HEK293 (cell line): Measurements from ENCODE around the gene EIF4E.

Source experiments
- CTCF ChIA-PET: fragments of 350-600 bp; formaldehyde crosslinking; extraction: SDS; loops from one replicate; lab custom pipeline; 2021; ENCODE audit warnings: antibody characterized with exemption; lab: Yijun Ruan, JAX
- POLR2A ChIA-PET: fragments of 300-600 bp; formaldehyde crosslinking; extraction: SDS; loops from one replicate; lab custom pipeline; 2020; ENCODE audit warnings: antibody characterized with exemption, inconsistent platforms; lab: Yijun Ruan, JAX
- H3K27ac ChIP-seq: fragments of 200-500 bp; sonication (Bioruptor generic); 2 replicates; pipeline ENCODE4 v1.5.1; 2014; ENCODE audit warnings: low read depth, low read length, control low read depth, inconsistent platforms; ENCODE audit errors: extremely low read depth
- H3K36me3 ChIP-seq, 2 experiments: fragments of 200-500 bp in 1 of 2; sonication (Bioruptor generic) in 1 of 2; 1 replicate in 1 of 2; 2 replicates in 1 of 2; pipeline ENCODE4 v1.5.1; 2014 to 2017; ENCODE audit warnings: inconsistent platforms in 2 of 2, low read length in 2 of 2; ENCODE audit not compliant: control insufficient read depth in 2 of 2, insufficient read depth in 1 of 2
- H3K4me1 ChIP-seq: fragments of 200-500 bp; sonication (Bioruptor generic); 2 replicates; pipeline ENCODE4 v1.5.1; 2014; ENCODE audit warnings: mild to moderate bottlenecking, low read length, inconsistent platforms; ENCODE audit not compliant: control insufficient read depth, insufficient read depth
- H3K4me3 ChIP-seq: 2 replicates; pipeline ENCODE4 v1.5.1; 2011; ENCODE audit warnings: low read depth, mild to moderate bottlenecking, control low read depth, low read length, moderate library complexity
- H3K9me3 ChIP-seq: fragments of 200-500 bp; sonication (Bioruptor generic); 2 replicates; pipeline ENCODE4 v1.5.1; 2014; ENCODE audit warnings: low read depth, low read length, inconsistent platforms; ENCODE audit not compliant: control insufficient read depth, insufficient read depth
- KLF1 ChIP-seq: fragments of 450-650 bp; formaldehyde crosslinking; IDR thresholded peaks from 2 replicates; pipeline ENCODE4 v1.5.1; 2016; ENCODE audit warnings: missing biosample characterization, missing genetic modification characterization
- PRDM1 ChIP-seq: fragments of 450-650 bp; formaldehyde crosslinking; IDR thresholded peaks from 2 replicates; pipeline ENCODE4; 2016; ENCODE audit warnings: missing biosample characterization, missing genetic modification characterization
- SCRT1 ChIP-seq: fragments of 450-650 bp; formaldehyde crosslinking; IDR thresholded peaks from 2 replicates; pipeline ENCODE4 v1.5.1; 2016; ENCODE audit warnings: missing biosample characterization, missing genetic modification characterization, borderline replicate concordance
- YY1 ChIP-seq: fragments of 450-650 bp; formaldehyde crosslinking; IDR thresholded peaks from 2 replicates; pipeline ENCODE4 v1.5.1; 2018; ENCODE audit warnings: missing biosample characterization, missing genetic modification characterization
- ZBTB48 ChIP-seq: fragments of 450-650 bp; formaldehyde crosslinking; IDR thresholded peaks from 2 replicates; pipeline ENCODE4 v1.5.1; 2016; ENCODE audit warnings: missing biosample characterization, missing genetic modification characterization
- ZBTB7A ChIP-seq: fragments of 450-650 bp; formaldehyde crosslinking; IDR thresholded peaks from 2 replicates; pipeline ENCODE4 v1.5.1; 2016; ENCODE audit warnings: low read depth, missing biosample characterization, missing genetic modification characterization
- ZNF138 ChIP-seq: fragments of 450-650 bp; formaldehyde crosslinking; IDR thresholded peaks from 2 replicates; pipeline ENCODE4 v1.5.1; 2016; ENCODE audit warnings: missing biosample characterization, missing genetic modification characterization, borderline replicate concordance
- ZNF214 ChIP-seq: fragments of 450-650 bp; formaldehyde crosslinking; IDR thresholded peaks from 2 replicates; pipeline ENCODE4 v1.5.1; 2017; ENCODE audit warnings: missing biosample characterization, mild to moderate bottlenecking, missing genetic modification characterization, borderline replicate concordance
- ZNF221 ChIP-seq: fragments of 450-650 bp; formaldehyde crosslinking; IDR thresholded peaks from 2 replicates; pipeline ENCODE4 v1.5.1; 2017; ENCODE audit warnings: missing biosample characterization, missing genetic modification characterization, borderline replicate concordance
- ZNF341 ChIP-seq: fragments of 450-650 bp; formaldehyde crosslinking; IDR thresholded peaks from 2 replicates; pipeline ENCODE4; 2016; ENCODE audit warnings: low read depth, missing biosample characterization, missing genetic modification characterization
- ZNF354C ChIP-seq: fragments of 450-650 bp; formaldehyde crosslinking; IDR thresholded peaks from 2 replicates; pipeline ENCODE4 v1.5.1; 2016; ENCODE audit warnings: missing biosample characterization, missing genetic modification characterization, low read depth, borderline replicate concordance
- ZNF394 ChIP-seq: fragments of 450-650 bp; formaldehyde crosslinking; IDR thresholded peaks from 2 replicates; pipeline ENCODE4 v1.5.1; 2016; ENCODE audit warnings: missing biosample characterization, missing genetic modification characterization, mild to moderate bottlenecking, moderate library complexity, borderline replicate concordance
- ZNF416 ChIP-seq: fragments of 450-650 bp; formaldehyde crosslinking; IDR thresholded peaks from 2 replicates; pipeline ENCODE4 v1.5.1; 2016; ENCODE audit warnings: missing biosample characterization, missing genetic modification characterization
- ZNF549 ChIP-seq: fragments of 450-650 bp; IDR thresholded peaks from 2 replicates; pipeline ENCODE4 v1.5.1; 2018; ENCODE audit warnings: missing biosample characterization, missing genetic modification characterization, mild to moderate bottlenecking, inconsistent platforms, moderate library complexity
- ZNF585B ChIP-seq: fragments of 450-650 bp; formaldehyde crosslinking; IDR thresholded peaks from 2 replicates; pipeline ENCODE4 v1.5.1; 2016; ENCODE audit warnings: missing biosample characterization, missing genetic modification characterization
- ZNF624 ChIP-seq: fragments of 450-650 bp; formaldehyde crosslinking; IDR thresholded peaks from 2 replicates; pipeline ENCODE4 v1.5.1; 2017; ENCODE audit warnings: missing biosample characterization, missing genetic modification characterization
- ZNF664 ChIP-seq: fragments of 450-650 bp; formaldehyde crosslinking; IDR thresholded peaks from 2 replicates; pipeline ENCODE4 v1.5.1; 2016; ENCODE audit warnings: missing biosample characterization, missing genetic modification characterization
- ZNF747 ChIP-seq: fragments of 450-650 bp; formaldehyde crosslinking; IDR thresholded peaks from 2 replicates; pipeline ENCODE4 v1.5.1; 2016; ENCODE audit warnings: missing biosample characterization, missing genetic modification characterization
- ZNF777 ChIP-seq: fragments of 450-650 bp; formaldehyde crosslinking; IDR thresholded peaks from 2 replicates; pipeline ENCODE4 v1.5.1; 2017; ENCODE audit warnings: missing biosample characterization, missing genetic modification characterization, borderline replicate concordance
- ZNF792 ChIP-seq: fragments of 450-650 bp; formaldehyde crosslinking; IDR thresholded peaks from 2 replicates; pipeline ENCODE4 v1.5.1; 2016; ENCODE audit warnings: missing biosample characterization, missing genetic modification characterization
- ZNF843 ChIP-seq: fragments of 450-650 bp; formaldehyde crosslinking; IDR thresholded peaks from 2 replicates; pipeline ENCODE4 v1.5.1; 2016; ENCODE audit warnings: missing biosample characterization, missing genetic modification characterization
- TF ChIP-seq, protein P1 (sequence below): fragments of 450-650 bp; formaldehyde crosslinking; IDR thresholded peaks from 2 replicates; pipeline ENCODE4 v1.5.1; 2016; ENCODE audit warnings: missing biosample characterization, missing genetic modification characterization, low read depth
- TF ChIP-seq, protein P2 (sequence below): fragments of 450-650 bp; formaldehyde crosslinking; IDR thresholded peaks from 2 replicates; pipeline ENCODE4 v1.5.1; 2016; ENCODE audit warnings: missing biosample characterization, missing genetic modification characterization, low read depth
- TF ChIP-seq, protein P3 (sequence below): fragments of 450-650 bp; formaldehyde crosslinking; IDR thresholded peaks from 2 replicates; pipeline ENCODE4 v1.5.1; 2017; ENCODE audit warnings: missing biosample characterization, missing genetic modification characterization
- TF ChIP-seq, protein P4 (sequence below): fragments of 450-650 bp; formaldehyde crosslinking; IDR thresholded peaks from 2 replicates; pipeline ENCODE4 v1.5.1; 2017; ENCODE audit warnings: missing biosample characterization, missing genetic modification characterization
- TF ChIP-seq, protein P5 (sequence below): fragments of 450-650 bp; formaldehyde crosslinking; IDR thresholded peaks from 2 replicates; pipeline ENCODE4 v1.5.1; 2016; ENCODE audit warnings: missing biosample characterization, missing genetic modification characterization

EIF4E gene

DNA sequence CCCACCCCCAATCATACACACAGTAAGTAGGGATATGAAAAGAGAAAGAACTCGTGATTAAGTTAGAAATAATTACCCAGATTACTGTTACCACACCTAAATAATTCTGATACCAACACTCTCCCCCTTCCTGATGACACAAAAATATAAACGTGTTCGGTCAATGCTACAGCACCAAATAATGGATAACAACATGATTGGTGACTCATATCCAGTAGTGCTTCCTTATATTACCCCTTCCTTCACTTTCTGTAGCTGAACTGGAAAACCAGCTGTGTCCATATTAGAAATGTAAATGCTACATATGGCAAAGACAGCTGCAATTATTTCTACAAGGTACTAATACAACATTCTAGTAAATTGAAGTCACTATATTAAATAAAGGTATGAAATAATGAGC is 20.8 kb downstream of the EIF4E start:
- peaks cover 8% of the 10 kb centered on the region; the same call in 1 of the 2 replicates for H3K4me1 ChIP-seq

DNA sequence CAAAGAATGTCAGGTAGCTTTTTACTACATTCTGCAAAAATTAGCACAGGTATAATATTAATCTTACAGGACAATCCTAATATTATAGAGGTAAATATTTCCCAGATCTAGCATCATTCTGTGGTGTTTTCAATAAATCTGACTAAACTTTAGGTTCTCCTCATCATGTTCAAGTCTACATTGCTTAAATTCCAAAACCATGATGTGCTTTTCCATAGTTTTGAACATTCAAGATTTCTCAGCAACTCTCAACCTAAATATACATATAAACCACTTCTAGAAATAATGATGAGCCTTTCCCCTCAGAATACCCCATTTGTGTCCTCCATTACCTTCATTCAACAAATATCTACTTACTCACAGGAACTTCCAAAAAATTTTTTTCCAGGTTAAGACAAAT is 23.1 kb downstream of the EIF4E start:
- Histone ChIP-seq H3K9me3 (no peaks in the 10 kb centered on the region), H3K4me1 (peaks cover 8% of the 10 kb centered on the region; the same call in 1 of the 2 replicates), H3K36me3 (peaks cover 0 to 9% of the 10 kb centered on the region in 2 experiments; a peak in 2 of 3 replicates), H3K4me3 (no peak overlapping the region), H3K27ac (no peak overlapping the region)
- ChIA-PET CTCF (no interaction called here), POLR2A (no interaction called here)
- TF ChIP-seq ZNF394 (tag by site-specific recombination) (no peak), PRDM1 (no peak), ZNF549 (no peak), ZNF221 (tag by site-specific recombination) (no peak), ZNF747 (tag by site-specific recombination) (no peak), ZNF843 (tag by site-specific recombination) (no peak), ZNF354C (tag by site-specific recombination) (no peak), ZNF341 (tag by site-specific recombination) (no peak), ZNF585B (tag by site-specific recombination) (no peak), ZNF777 (tag by site-specific recombination) (no peak), ZNF624 (tag by site-specific recombination) (no peak), ZNF416 (tag by site-specific recombination) (no peak)
- TF ChIP-seq, protein P1, sequence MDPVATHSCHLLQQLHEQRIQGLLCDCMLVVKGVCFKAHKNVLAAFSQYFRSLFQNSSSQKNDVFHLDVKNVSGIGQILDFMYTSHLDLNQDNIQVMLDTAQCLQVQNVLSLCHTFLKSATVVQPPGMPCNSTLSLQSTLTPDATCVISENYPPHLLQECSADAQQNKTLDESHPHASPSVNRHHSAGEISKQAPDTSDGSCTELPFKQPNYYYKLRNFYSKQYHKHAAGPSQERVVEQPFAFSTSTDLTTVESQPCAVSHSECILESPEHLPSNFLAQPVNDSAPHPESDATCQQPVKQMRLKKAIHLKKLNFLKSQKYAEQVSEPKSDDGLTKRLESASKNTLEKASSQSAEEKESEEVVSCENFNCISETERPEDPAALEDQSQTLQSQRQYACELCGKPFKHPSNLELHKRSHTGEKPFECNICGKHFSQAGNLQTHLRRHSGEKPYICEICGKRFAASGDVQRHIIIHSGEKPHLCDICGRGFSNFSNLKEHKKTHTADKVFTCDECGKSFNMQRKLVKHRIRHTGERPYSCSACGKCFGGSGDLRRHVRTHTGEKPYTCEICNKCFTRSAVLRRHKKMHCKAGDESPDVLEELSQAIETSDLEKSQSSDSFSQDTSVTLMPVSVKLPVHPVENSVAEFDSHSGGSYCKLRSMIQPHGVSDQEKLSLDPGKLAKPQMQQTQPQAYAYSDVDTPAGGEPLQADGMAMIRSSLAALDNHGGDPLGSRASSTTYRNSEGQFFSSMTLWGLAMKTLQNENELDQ (tag by site-specific recombination): no peak
- TF ChIP-seq, protein P2, sequence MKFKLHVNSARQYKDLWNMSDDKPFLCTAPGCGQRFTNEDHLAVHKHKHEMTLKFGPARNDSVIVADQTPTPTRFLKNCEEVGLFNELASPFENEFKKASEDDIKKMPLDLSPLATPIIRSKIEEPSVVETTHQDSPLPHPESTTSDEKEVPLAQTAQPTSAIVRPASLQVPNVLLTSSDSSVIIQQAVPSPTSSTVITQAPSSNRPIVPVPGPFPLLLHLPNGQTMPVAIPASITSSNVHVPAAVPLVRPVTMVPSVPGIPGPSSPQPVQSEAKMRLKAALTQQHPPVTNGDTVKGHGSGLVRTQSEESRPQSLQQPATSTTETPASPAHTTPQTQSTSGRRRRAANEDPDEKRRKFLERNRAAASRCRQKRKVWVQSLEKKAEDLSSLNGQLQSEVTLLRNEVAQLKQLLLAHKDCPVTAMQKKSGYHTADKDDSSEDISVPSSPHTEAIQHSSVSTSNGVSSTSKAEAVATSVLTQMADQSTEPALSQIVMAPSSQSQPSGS (tag by site-specific recombination): no peak
- TF ChIP-seq, protein P3, sequence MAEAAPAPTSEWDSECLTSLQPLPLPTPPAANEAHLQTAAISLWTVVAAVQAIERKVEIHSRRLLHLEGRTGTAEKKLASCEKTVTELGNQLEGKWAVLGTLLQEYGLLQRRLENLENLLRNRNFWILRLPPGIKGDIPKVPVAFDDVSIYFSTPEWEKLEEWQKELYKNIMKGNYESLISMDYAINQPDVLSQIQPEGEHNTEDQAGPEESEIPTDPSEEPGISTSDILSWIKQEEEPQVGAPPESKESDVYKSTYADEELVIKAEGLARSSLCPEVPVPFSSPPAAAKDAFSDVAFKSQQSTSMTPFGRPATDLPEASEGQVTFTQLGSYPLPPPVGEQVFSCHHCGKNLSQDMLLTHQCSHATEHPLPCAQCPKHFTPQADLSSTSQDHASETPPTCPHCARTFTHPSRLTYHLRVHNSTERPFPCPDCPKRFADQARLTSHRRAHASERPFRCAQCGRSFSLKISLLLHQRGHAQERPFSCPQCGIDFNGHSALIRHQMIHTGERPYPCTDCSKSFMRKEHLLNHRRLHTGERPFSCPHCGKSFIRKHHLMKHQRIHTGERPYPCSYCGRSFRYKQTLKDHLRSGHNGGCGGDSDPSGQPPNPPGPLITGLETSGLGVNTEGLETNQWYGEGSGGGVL (tag by site-specific recombination): no peak
- TF ChIP-seq, protein P4, sequence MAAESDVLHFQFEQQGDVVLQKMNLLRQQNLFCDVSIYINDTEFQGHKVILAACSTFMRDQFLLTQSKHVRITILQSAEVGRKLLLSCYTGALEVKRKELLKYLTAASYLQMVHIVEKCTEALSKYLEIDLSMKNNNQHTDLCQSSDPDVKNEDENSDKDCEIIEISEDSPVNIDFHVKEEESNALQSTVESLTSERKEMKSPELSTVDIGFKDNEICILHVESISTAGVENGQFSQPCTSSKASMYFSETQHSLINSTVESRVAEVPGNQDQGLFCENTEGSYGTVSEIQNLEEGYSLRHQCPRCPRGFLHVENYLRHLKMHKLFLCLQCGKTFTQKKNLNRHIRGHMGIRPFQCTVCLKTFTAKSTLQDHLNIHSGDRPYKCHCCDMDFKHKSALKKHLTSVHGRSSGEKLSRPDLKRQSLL (tag by site-specific recombination): no peak
- TF ChIP-seq, protein P5, sequence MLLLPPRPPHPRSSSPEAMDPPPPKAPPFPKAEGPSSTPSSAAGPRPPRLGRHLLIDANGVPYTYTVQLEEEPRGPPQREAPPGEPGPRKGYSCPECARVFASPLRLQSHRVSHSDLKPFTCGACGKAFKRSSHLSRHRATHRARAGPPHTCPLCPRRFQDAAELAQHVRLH: no peak
- TF ChIP-seq, all 188 proteins: peak for 0

More for the DNA sequence above, 20.8 kb downstream of the EIF4E start:
- no peak for TF ChIP-seq ZBTB48 (tag by site-specific recombination)
- TF ChIP-seq YY1 (tag by site-specific recombination): no peak
- TF ChIP-seq ZNF792 (tag by site-specific recombination): no peak
- TF ChIP-seq ZBTB7A (tag by site-specific recombination): no peak
- TF ChIP-seq ZNF664 (tag by site-specific recombination): no peak
- TF ChIP-seq ZNF214 (tag by site-specific recombination): no peak
- TF ChIP-seq SCRT1: no peak
- TF ChIP-seq ZNF138 (tag by site-specific recombination): no peak
- no peak for TF ChIP-seq KLF1
- no peak for TF ChIP-seq ZNF747 (tag by site-specific recombination)
- Histone ChIP-seq H3K27ac (no peak overlapping the region), H3K4me3 (no peak overlapping the region), H3K9me3 (no peaks in the 10 kb centered on the region), H3K36me3 (no peaks in the 10 kb centered on the region; a peak in 1 of 3 replicates)
- ChIA-PET CTCF (no interaction called here), POLR2A (no interaction called here)
